Panc1 (cell line): ENCODE data around the gene DNAJC16.

Experiments
- CTCF ChIP-seq: fragments of 450-650 bp; IDR thresholded peaks from 2 replicates; pipeline ENCODE4 v1.5.1; 2017; ENCODE audit warnings: mild to moderate bottlenecking
- POLR2AphosphoS5 ChIP-seq: IDR thresholded peaks from 2 replicates; pipeline ENCODE4 v1.6.1; 2012; ENCODE audit warnings: mild to moderate bottlenecking, low read depth, low read length, moderate library complexity
- REST ChIP-seq, 2 experiments: IDR thresholded peaks; 2 replicates each; pipeline ENCODE4 v1.6.1; 2011 to 2012; ENCODE audit warnings: low read depth in 2 of 2, control low read depth in 1 of 2, low read length in 1 of 2, mild to moderate bottlenecking in 1 of 2, moderate library complexity in 1 of 2; ENCODE audit not compliant: insufficient read depth in 1 of 2
- SIN3A ChIP-seq: IDR thresholded peaks from 2 replicates; pipeline ENCODE4 v1.6.1; 2012; ENCODE audit warnings: low read depth, mild to moderate bottlenecking, low read length, moderate library complexity, borderline replicate concordance; ENCODE audit not compliant: insufficient read depth
- TCF7L2 ChIP-seq: IDR thresholded peaks from 2 replicates; pipeline ENCODE4 v1.6.1; 2011; ENCODE audit warnings: mild to moderate bottlenecking, low read depth, low read length, inconsistent platforms

GRCh38 chr1:15504436-15504835 lies 22.2 kb upstream of the DNAJC16 start:
- TF ChIP-seq CTCF (no peak), SIN3A (no peak), TCF7L2 (no peak), REST (IDR thresholded peaks at IDR 0.05; ENCODE audit: insufficient read depth in 1 of 2, low read depth in 2 of 2, low read length in 1 of 2) (no peak), POLR2AphosphoS5 (no peak)
